ENCODE data around the gene PHTF2.
"Not testable (repeated sequence)": the region's sequence is repeated elsewhere in the genome, so short reads cannot be mapped to it uniquely, and the experiment has no call there.

Gene PHTF2
- 45.8 reads per million, percentile 66 among the genes with 10 or more reads in this experiment for total RNA-seq

DNA sequence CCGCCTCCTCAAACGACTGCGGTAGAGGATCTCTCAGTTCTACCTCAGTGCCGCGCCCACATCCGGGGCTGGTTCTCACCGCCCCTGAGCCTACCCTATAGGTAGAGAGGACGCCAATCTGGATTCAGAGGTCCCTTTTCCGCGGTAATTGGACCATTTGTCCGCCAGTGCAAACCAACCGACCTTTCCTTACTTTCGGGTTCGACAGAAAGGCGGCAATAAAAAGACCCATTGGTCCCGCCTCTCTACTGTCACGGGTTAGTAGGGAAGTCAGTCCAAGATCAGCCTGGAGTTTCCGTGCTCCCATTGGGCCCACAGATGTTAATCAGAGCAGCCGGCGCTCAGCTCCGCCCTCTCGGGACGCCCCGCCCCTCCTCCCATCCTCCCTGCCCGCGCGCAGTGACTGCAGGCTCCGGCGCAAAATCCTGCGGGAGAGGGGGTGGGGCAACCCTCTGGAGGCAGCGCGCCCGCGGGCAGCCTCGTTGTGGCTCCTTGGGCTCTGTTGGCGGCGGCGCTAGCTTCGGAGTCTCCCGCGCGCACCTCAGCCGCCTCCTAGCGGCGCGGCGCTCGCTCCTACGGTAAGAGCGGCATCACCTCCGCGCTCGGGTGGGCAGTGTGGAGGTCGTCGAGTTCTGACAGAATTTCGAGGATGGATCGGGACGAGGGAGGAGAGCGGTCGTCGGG lies at the start of gene PHTF2, which contains the start of gene TMEM60:
Gene PHTF2 (plus strand): TSS at position 380 of the 684 bp plus-strand sequence.
Gene TMEM60 (minus strand): TSS at position 41 of the 684 bp plus-strand sequence. CDS start 4,061 bp downstream, outside the sequence.
- peak; percentile 93 for DNase-seq

DNA sequence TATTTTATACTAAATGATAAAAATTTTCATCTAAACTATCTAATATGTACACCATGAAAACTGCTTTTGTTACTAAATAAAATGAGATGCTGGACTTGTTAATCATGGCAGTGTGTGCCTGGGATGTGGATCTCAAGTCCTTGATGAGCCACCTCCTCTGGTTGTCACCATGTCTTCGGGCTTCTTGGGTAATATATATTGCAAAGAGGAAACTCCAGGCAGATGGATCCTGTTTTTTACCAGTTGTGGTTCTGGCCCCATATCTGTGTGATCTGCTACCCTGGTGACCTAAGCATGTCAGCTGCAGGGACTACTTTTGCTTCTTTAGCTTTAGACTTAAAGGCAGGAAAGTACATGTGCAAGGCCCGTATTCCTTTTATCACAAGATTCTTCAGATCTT lies 46.6 kb upstream of the PHTF2 start:
- DNase-seq: no peak

DNA sequence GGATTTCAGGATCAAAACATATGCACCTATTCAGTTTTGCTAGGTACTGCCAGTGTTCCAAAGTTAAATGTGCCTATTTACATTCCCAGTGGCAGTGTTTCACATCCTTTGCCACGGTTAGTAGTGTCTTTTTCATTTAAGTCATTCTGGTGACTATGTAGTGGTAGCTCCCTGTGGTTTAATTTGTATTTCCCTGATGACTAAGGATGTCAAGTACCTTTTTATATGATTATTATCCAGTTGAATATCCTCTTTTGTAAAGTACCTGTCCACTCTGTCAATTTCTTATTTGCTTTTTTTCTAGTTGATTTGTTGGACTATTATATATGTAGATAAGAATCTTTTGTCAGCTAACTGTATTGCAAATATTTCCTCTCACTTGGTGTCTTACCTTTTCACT lies 45.4 kb upstream of the PHTF2 start:
- DNase-seq: no peak

GRCh38 chr7:77757589-77757988 lies 41.0 kb upstream of the PHTF2 start:
- no peak for DNase-seq

GRCh38 chr7:77759294-77759889 lies 39.2 kb upstream of the PHTF2 start:
- DNase-seq: peak; percentile 70

DNA sequence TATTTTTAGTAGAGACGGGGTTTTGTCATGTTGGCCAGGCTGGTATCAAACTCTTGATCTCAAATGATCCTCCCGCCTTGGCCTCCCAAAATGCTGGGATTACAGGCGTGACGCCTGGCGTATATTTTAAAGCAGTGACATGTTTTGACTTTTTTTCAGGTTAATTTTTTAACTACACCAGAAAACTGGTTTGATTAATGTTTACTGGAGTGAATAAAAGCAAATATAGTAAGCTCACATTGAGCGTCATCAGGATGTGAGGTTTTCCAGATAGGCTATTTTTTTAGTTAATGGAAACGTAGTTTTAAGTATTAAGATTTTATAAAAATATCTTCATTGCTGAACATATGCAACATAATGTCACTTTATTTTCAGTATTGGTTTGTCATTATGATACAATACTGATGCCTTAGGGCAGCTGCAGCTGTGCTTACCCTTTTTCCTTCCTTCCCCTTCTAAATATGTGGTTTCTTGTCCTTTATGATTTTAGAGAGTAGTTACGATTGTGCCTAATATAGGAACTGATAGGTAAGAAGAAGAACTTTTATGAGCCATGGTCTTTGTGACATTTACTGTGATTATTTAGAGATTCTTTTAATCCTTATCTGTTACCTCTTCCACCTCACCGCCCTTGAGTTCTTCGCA lies 37.6 kb upstream of the PHTF2 start:
- no peak for DNase-seq

- no peak for DNase-seq
These were observed 33.1 kb upstream of the PHTF2 start for GRCh38 chr7:77765481-77765880.

DNA sequence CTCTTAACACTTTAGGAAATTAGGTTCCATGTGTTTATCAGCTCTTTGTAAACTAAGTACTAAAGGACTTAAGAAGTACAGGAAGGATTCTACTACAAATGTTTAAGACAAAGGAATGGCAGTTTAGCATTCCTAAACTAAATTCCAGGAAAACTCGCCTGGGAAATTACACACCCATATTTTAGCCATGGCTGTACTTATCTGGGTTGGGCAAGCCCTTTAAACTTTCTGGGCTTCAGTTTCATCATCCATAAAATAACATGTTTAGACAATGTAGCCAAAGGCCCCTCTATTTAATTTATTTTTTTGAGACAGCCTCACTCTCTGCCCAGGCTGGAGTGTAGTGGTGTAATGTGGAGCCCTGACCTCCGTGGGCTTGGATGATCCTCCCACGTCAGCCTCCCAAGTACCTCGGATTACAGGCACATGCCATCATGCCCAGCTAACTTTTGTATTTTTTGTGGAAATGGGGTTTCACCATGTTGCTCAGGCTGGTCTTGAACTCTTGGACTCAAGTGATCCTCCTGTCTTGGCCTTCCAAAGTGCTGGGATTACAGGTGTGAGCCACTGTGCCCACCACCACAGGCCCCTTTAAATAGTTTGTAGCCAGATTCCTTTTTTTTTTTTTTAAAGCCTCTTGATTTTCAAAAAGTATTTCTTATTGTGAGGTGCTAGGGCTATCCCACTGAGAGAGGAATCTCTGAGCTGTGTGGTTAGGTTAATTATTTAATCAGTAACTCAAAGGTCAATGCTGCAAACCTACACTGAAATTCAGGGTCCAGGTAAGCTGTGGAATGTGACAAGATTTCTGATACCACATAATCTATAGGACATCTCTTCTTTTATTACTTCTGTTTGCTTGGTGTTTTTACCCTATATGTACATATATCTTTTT lies 32.4 kb upstream of the PHTF2 start:
- DNase-seq: no peak

- no peak for DNase-seq
These were observed 31.6 kb upstream of the PHTF2 start for GRCh38 chr7:77766801-77767605.

DNA sequence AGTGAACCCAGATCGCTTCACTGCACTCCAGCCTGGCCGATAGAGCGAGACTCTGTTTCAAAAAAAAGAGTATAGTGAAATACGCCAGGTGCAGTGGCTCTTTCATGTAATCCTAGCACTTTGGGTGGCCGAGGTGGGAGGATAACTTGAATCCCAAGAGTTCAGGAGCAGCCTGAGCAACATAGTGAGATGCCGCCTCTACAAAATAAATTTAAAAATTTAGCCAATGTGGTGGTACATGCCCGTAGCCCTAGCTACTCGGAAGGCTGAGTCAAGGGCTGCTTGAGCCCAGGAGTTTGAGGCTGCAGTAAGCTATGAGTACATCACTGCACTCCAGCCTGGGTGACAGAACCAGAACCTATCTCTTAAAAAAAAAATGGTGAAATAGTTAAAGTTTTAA lies 28.3 kb upstream of the PHTF2 start:
- no peak for DNase-seq

DNA sequence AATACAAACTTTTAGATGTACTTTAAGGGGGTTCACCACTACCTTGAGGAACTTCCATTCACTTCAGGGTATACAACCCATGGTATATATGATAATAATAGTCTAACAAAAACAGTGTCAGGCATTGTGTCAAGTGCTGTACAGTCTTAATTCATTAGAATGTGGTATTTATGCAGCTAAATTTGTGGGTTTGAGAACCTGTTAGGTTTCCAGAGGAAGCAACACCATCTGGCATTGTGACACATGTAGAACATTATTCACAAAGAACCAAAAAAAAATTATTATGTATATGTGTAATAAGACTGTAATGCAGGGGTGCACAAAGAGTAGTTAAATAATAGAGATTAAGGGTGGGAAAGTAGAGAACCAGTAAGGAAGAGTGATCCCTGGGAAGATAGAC lies 26.7 kb upstream of the PHTF2 start:
- no peak for DNase-seq

- no peak for DNase-seq
These were observed 20.0 kb upstream of the PHTF2 start for GRCh38 chr7:77778535-77778934.

- no peak for DNase-seq
These were observed 16.2 kb upstream of the PHTF2 start for GRCh38 chr7:77782383-77782782.

GRCh38 chr7:77783111-77783510 lies 15.5 kb upstream of the PHTF2 start:
- no peak for DNase-seq

DNA sequence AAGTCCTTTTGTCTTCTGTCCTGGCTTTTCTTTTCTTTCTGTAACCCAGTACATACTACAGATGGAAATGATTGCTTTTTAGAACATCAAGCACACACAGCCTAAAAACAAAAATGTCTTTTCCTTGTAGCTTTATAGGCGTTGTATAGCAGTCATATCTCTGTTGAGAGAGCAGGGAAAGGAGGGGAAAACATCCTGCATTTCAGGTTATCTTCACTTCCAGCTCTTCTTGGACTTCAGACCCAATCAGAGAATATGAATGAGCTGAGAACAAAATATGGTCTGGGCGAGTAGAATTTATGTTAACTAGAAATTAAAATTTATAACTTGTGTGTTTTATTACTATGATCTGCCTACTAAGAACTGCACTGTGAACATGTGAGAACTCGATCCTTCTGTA lies 15.0 kb upstream of the PHTF2 start:
- no peak for DNase-seq

GRCh38 chr7:77784426-77784825 lies 14.1 kb upstream of the PHTF2 start:
- DNase-seq: not testable (repeated sequence)

DNA sequence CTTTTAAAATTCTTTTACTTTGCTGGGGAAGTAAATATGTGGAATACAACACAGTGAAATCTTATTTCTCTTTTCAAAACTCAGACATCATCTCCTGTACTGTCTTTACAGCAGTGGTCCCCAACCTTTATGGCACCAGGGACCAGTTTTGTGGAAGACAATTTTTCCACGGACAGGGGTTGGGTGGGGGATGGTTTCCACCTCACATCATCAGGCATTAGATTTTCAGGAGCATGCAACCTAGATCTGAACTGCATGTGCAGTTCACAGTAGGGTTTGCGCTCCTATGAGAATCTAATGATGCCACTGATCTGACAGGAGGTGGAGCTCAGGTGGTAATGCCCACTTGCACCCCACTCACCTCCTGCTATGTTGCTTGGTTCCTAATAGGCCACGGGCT lies 12.6 kb upstream of the PHTF2 start:
- no peak for DNase-seq

- no peak for DNase-seq
These were observed 11.8 kb upstream of the PHTF2 start for GRCh38 chr7:77786741-77787140.

DNA sequence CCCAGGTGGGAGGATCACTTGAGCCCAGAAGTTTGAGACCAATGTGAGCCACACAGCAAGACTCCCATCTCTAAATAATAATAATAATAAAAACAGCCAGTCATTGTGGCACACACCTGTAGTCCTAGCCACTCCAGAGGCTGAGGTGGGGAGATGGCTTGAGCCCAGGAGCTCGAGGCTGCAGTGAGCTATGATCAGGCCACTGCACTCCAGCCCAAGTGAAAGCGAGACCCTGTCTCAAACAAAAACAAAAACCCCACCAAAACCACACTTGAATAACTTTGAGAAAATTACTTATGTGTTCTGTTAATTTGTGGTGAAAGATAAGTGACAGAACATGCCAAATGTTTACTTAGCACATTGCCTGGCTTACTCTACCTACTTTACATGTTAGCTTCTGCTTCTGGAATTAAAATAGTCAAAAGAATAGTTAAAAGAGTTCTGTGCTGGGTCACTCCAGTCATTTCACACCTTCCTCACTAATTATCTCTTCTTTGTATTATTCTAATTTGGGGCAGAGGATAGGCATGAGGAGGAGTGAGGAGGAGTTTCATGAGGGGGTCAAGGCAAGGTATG lies 10.2 kb upstream of the PHTF2 start:
- DNase-seq: no peak

DNA sequence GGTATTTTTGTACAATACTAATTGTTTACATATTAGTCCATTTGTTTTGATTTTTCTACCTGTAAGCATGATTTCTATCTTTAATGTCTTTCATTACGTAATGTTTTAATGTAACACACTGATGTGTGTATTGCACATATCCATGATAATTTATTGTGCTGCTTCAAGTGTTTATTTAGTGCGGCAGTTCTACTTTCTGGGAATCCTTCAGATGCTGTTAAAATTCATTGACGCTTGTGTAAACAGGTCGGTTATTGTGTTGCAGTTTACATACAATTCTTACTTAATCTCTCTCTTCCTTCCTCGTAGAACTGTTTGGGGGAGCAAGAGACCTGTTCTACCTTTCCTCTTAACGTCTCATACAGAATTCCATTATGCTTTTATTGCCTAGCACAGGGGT lies 7.2 kb upstream of the PHTF2 start:
- no peak for DNase-seq

GRCh38 chr7:77791956-77792355 lies 6.6 kb upstream of the PHTF2 start:
- DNase-seq: no peak

- no peak for DNase-seq
These were observed 4.6 kb upstream of the PHTF2 start for GRCh38 chr7:77794000-77794399.

Measured in effector CD4-positive, alpha-beta T cell (primary cell).